Measurements from ENCODE around the gene RASGRP3. TPM values are rescaled to one million over a fixed set of nuclear protein-coding genes. Genes with fewer than 3 reads are reported as not detected.
A peak's percentile ranks its signal among the peaks of the same experiment; 100 is the strongest.
"Not testable (repeated sequence)": the region's sequence is repeated elsewhere in the genome, so short reads cannot be mapped to it uniquely, and the experiment has no call there.

Gene RASGRP3
- total RNA-seq, 1 donor = 0.72 TPM

GRCh38 chr2:33437297-33437696, 39.2 kb upstream of the RASGRP3 start:
- H3K4me3 ChIP-seq (ENCODE audit: insufficient read depth, low read length) = no peak overlapping the region
- TF ChIP-seq, protein P1, sequence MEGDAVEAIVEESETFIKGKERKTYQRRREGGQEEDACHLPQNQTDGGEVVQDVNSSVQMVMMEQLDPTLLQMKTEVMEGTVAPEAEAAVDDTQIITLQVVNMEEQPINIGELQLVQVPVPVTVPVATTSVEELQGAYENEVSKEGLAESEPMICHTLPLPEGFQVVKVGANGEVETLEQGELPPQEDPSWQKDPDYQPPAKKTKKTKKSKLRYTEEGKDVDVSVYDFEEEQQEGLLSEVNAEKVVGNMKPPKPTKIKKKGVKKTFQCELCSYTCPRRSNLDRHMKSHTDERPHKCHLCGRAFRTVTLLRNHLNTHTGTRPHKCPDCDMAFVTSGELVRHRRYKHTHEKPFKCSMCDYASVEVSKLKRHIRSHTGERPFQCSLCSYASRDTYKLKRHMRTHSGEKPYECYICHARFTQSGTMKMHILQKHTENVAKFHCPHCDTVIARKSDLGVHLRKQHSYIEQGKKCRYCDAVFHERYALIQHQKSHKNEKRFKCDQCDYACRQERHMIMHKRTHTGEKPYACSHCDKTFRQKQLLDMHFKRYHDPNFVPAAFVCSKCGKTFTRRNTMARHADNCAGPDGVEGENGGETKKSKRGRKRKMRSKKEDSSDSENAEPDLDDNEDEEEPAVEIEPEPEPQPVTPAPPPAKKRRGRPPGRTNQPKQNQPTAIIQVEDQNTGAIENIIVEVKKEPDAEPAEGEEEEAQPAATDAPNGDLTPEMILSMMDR (IDR thresholded peaks at IDR 0.05; ENCODE audit: extremely low read depth, low read depth, low read length) = no peak

GRCh38 chr2:33437815-33438214, 38.6 kb upstream of the RASGRP3 start:
- Histone ChIP-seq H3K4me2 (ENCODE audit: insufficient read depth, low read length) (peak overlapping the region; percentile 49), H3K4me1 (ENCODE audit: insufficient read depth, low read length) (peaks cover 20% of the 10 kb centered on the region), H3K79me2 (ENCODE audit: insufficient read depth, low read length) (no peaks in the 10 kb centered on the region), H4K20me1 (ENCODE audit: insufficient read depth, low read length) (no peaks in the 10 kb centered on the region), H3K4me3 (ENCODE audit: insufficient read depth, low read length) (no peak overlapping the region), H3K9me3 (ENCODE audit: low read depth, low read length) (no peaks in the 10 kb centered on the region), H3K27me3 (ENCODE audit: insufficient read depth, low read length) (no peaks in the 10 kb centered on the region), H2AFZ (ENCODE audit: low read length) (no peak overlapping the region), H3K36me3 (ENCODE audit: insufficient read depth, low read length) (no peaks in the 10 kb centered on the region), H3K27ac (ENCODE audit: low read depth, low read length) (peak overlapping the region; percentile 59)
- no peak for DNase-seq (ENCODE audit: insufficient read length, low spot score, missing footprints)
- TF ChIP-seq, protein P1 (IDR thresholded peaks at IDR 0.05; ENCODE audit: extremely low read depth, low read depth, low read length) = no peak

More at GRCh38 chr2:33437297-33437696, 39.2 kb upstream of the RASGRP3 start:
- H2AFZ ChIP-seq (ENCODE audit: low read length) = no peak overlapping the region
- no peaks in the 10 kb centered on the region for H3K79me2 ChIP-seq (ENCODE audit: insufficient read depth, low read length)
- peak overlapping the region; percentile 59 for H3K27ac ChIP-seq (ENCODE audit: low read depth, low read length)
- H3K27me3 ChIP-seq (ENCODE audit: insufficient read depth, low read length) = no peaks in the 10 kb centered on the region
- no peaks in the 10 kb centered on the region for H3K9me3 ChIP-seq (ENCODE audit: low read depth, low read length)
- H4K20me1 ChIP-seq (ENCODE audit: insufficient read depth, low read length) = no peaks in the 10 kb centered on the region
- peak overlapping the region; percentile 49 for H3K4me2 ChIP-seq (ENCODE audit: insufficient read depth, low read length)
- no peaks in the 10 kb centered on the region for H3K36me3 ChIP-seq (ENCODE audit: insufficient read depth, low read length)
- DNase-seq (ENCODE audit: insufficient read length, low spot score, missing footprints) = peak; percentile 73
- H3K4me1 ChIP-seq (ENCODE audit: insufficient read depth, low read length) = peaks cover 20% of the 10 kb centered on the region

- H3K9me3 ChIP-seq (ENCODE audit: low read depth, low read length) = no peaks in the 10 kb centered on the region
- H3K36me3 ChIP-seq (ENCODE audit: insufficient read depth, low read length) = no peaks in the 10 kb centered on the region
- H2AFZ ChIP-seq (ENCODE audit: low read length) = no peak overlapping the region
- H3K4me1 ChIP-seq (ENCODE audit: insufficient read depth, low read length) = peaks cover 10% of the 10 kb centered on the region
- no peak overlapping the region for H3K4me3 ChIP-seq (ENCODE audit: insufficient read depth, low read length)
- no peak overlapping the region for H3K4me2 ChIP-seq (ENCODE audit: insufficient read depth, low read length)
- TF ChIP-seq, protein P1 (IDR thresholded peaks at IDR 0.05; ENCODE audit: extremely low read depth, low read depth, low read length) = peak; percentile 89
- peak; percentile 56 for DNase-seq (ENCODE audit: insufficient read length, low spot score, missing footprints)
- no peaks in the 10 kb centered on the region for H4K20me1 ChIP-seq (ENCODE audit: insufficient read depth, low read length)
- no peaks in the 10 kb centered on the region for H3K27me3 ChIP-seq (ENCODE audit: insufficient read depth, low read length)
- no peak overlapping the region for H3K27ac ChIP-seq (ENCODE audit: low read depth, low read length)
- H3K79me2 ChIP-seq (ENCODE audit: insufficient read depth, low read length) = no peaks in the 10 kb centered on the region
Measured at GRCh38 chr2:33441235-33441810, 35.1 kb upstream of the RASGRP3 start.

GRCh38 chr2:33442052-33442451, 34.4 kb upstream of the RASGRP3 start:
- not testable (repeated sequence) for H4K20me1 ChIP-seq (ENCODE audit: insufficient read depth, low read length); H3K9me3 ChIP-seq (ENCODE audit: low read depth, low read length); H3K27ac ChIP-seq (ENCODE audit: low read depth, low read length); H3K79me2 ChIP-seq (ENCODE audit: insufficient read depth, low read length); H3K4me3 ChIP-seq (ENCODE audit: insufficient read depth, low read length); H3K27me3 ChIP-seq (ENCODE audit: insufficient read depth, low read length); H3K4me2 ChIP-seq (ENCODE audit: insufficient read depth, low read length); H2AFZ ChIP-seq (ENCODE audit: low read length); H3K4me1 ChIP-seq (ENCODE audit: insufficient read depth, low read length); DNase-seq (ENCODE audit: insufficient read length, low spot score, missing footprints); H3K36me3 ChIP-seq (ENCODE audit: insufficient read depth, low read length)
